Hepatocyte (in vitro differentiated cells): Measurements from ENCODE around the gene CES1. TPM values are rescaled to one million over a fixed set of nuclear protein-coding genes. Genes with fewer than 3 reads are reported as not detected.

Experiments
- DNase-seq: peaks from one replicate; pipeline ENCODE4 v3.0.0-alpha.2; 2016; ENCODE audit warnings: low spot score
- H2AFZ ChIP-seq: fragments of 200-600 bp; sonication (generic); 2 replicates; pipeline ENCODE4 v1.6.0; 2016; ENCODE audit warnings: antibody characterized with exemption, mild to moderate bottlenecking
- H3K27ac ChIP-seq: fragments of 200-600 bp; sonication (generic); 2 replicates; pipeline ENCODE4 v1.5.1; 2016; ENCODE audit warnings: mild to moderate bottlenecking
- H3K27me3 ChIP-seq: fragments of 200-600 bp; sonication (generic); 2 replicates; pipeline ENCODE4 v1.6.1; 2016
- H3K36me3 ChIP-seq: fragments of 200-600 bp; sonication (generic); replicated peaks from 2 replicates; pipeline ENCODE4 v1.5.1; 2016; ENCODE audit warnings: low read depth; ENCODE audit not compliant: insufficient read depth
- H3K4me1 ChIP-seq: fragments of 200-600 bp; sonication (generic); 2 replicates; pipeline ENCODE4 v1.5.1; 2016; ENCODE audit warnings: mild to moderate bottlenecking, moderate library complexity; ENCODE audit not compliant: insufficient read depth
- H3K4me2 ChIP-seq: fragments of 200-600 bp; sonication (generic); 2 replicates; pipeline ENCODE4 v1.6.0; 2016
- H3K4me3 ChIP-seq: fragments of 200-600 bp; sonication (generic); 2 replicates; pipeline ENCODE4 v1.5.1; 2016; ENCODE audit warnings: mild to moderate bottlenecking
- H3K79me2 ChIP-seq: fragments of 200-600 bp; sonication (generic); 2 replicates; pipeline ENCODE4 v1.6.0; 2017; ENCODE audit warnings: mild to moderate bottlenecking
- H3K9me2 ChIP-seq: fragments of 200-600 bp; sonication (generic); replicated peaks from 2 replicates; pipeline ENCODE4 v1.6.0; 2017; ENCODE audit warnings: mild to moderate bottlenecking; ENCODE audit not compliant: insufficient read depth
- H3K9me3 ChIP-seq: fragments of 200-600 bp; sonication (generic); 2 replicates; pipeline ENCODE4 v1.5.1; 2016; ENCODE audit warnings: low read depth, mild to moderate bottlenecking
- H4K20me1 ChIP-seq: fragments of 200-600 bp; sonication (generic); 2 replicates; pipeline ENCODE4 v1.6.0; 2016; ENCODE audit warnings: mild to moderate bottlenecking; ENCODE audit not compliant: insufficient read depth, poor library complexity, severe bottlenecking
- EZH2 ChIP-seq: fragments of 200-600 bp; sonication (generic); IDR thresholded peaks from 2 replicates; pipeline ENCODE4 v1.6.1; 2016; ENCODE audit warnings: antibody characterized with exemption, mild to moderate bottlenecking, borderline replicate concordance
- EZH2phosphoT487 ChIP-seq: fragments of 200-600 bp; sonication (generic); IDR thresholded peaks from one replicate; pipeline ENCODE4 v1.6.1; 2018; ENCODE audit warnings: antibody characterized with exemption, mild to moderate bottlenecking, low read depth, moderate library complexity; ENCODE audit not compliant: unreplicated experiment, severe bottlenecking
- WGBS: methylation state at CpG from one replicate; pipeline ENCODE4 v1.1.6; 2016; ENCODE audit warnings: low lambda C conversion rate; ENCODE audit errors: missing lambda C conversion rate; 5-methylcytosine and 5-hydroxymethylcytosine counted together
- polyA plus RNA-seq: library from polyadenylated mRNA; unstranded; fragments of >200 nt; fragmentation: Nextera tagmentation; extraction: Ambion mirVana; gene quantifications from 2 replicates; pipeline ENCODE4 v1.2.1, GENCODE V29; 2016
- total RNA-seq: library from RNA; depleted of rRNA; stranded (reverse); fragments of >200 nt; gene quantifications from 2 replicates; pipeline ENCODE4 v1.2.3, GENCODE V29; 2014
- TF ChIP-seq, protein P1 (sequence below): fragments of 200-600 bp; sonication (generic); IDR thresholded peaks from 2 replicates; pipeline ENCODE4 v1.5.1; 2016; ENCODE audit warnings: antibody characterized with exemption, mild to moderate bottlenecking; ENCODE audit not compliant: poor library complexity

The CES1 gene
- total and polyA plus RNA-seq, 2 experiments from 2014 or later, result 1.7 to 1.9 TPM

DNA sequence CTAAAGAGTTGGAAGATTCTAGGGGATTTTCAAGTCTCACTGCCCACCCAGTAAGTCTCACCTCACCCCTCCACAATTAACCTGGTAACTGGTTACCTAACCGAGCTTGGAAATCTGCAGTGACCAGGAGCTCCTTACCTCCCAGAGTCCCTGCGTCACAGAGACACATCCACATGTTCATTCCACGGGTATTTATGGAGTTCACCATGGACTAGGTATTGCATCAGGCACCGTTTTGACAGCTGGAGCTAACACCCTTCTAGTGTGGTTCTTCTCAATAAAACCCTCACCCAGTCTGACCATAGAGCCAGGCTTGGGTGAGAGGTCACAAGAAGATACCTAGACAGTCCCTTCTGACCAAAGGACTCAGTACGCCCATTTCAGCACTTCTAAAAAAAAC, 40.2 kb upstream of the CES1 start:
- Histone ChIP-seq H3K27me3 (no peaks in the 10 kb centered on the region), H3K79me2 (no peaks in the 10 kb centered on the region), H3K4me3 (no peak overlapping the region), H3K4me1 (no peaks in the 10 kb centered on the region), H3K27ac (no peak overlapping the region), H2AFZ (no peak overlapping the region), H4K20me1 (no peaks in the 10 kb centered on the region), H3K9me3 (no peaks in the 10 kb centered on the region), H3K9me2 (no peaks in the 10 kb centered on the region), H3K4me2 (no peak overlapping the region), H3K36me3 (no peaks in the 10 kb centered on the region)
- TF ChIP-seq, protein P1, sequence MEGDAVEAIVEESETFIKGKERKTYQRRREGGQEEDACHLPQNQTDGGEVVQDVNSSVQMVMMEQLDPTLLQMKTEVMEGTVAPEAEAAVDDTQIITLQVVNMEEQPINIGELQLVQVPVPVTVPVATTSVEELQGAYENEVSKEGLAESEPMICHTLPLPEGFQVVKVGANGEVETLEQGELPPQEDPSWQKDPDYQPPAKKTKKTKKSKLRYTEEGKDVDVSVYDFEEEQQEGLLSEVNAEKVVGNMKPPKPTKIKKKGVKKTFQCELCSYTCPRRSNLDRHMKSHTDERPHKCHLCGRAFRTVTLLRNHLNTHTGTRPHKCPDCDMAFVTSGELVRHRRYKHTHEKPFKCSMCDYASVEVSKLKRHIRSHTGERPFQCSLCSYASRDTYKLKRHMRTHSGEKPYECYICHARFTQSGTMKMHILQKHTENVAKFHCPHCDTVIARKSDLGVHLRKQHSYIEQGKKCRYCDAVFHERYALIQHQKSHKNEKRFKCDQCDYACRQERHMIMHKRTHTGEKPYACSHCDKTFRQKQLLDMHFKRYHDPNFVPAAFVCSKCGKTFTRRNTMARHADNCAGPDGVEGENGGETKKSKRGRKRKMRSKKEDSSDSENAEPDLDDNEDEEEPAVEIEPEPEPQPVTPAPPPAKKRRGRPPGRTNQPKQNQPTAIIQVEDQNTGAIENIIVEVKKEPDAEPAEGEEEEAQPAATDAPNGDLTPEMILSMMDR, result no peak
- no peak for DNase-seq
- WGBS, result 92% methylated on average over 5 of the region's 5 CpGs

DNA sequence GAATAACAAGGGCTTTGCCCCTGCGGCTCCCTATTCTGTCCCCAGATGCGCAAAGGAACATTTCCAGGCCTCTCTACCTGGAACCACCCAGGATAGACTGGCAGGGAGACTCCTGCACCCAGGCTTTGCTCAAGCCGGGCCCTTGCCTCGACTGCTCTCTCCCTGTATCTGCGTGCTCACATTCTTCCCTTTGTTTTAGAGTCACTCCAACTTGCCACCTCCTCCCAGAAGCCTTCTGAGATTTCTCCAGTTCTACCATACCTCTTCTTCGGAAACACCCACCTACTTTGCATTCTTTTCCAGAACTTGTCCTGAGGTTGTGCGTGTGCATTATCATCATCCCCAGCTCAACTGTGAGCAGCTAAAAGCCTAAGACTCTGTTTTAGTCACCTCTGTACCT, 39.2 kb upstream of the CES1 start:
- Histone ChIP-seq H3K27ac (no peak overlapping the region), H2AFZ (no peak overlapping the region), H3K4me1 (no peaks in the 10 kb centered on the region), H3K9me2 (no peaks in the 10 kb centered on the region), H3K9me3 (no peaks in the 10 kb centered on the region), H4K20me1 (no peaks in the 10 kb centered on the region), H3K36me3 (no peaks in the 10 kb centered on the region), H3K4me2 (no peak overlapping the region), H3K4me3 (no peak overlapping the region), H3K27me3 (no peaks in the 10 kb centered on the region), H3K79me2 (no peaks in the 10 kb centered on the region)
- WGBS, result 80% methylated on average over 7 of the region's 7 CpGs
- TF ChIP-seq EZH2, result no peak
- TF ChIP-seq EZH2phosphoT487, result no peak
- no peak for DNase-seq

DNA sequence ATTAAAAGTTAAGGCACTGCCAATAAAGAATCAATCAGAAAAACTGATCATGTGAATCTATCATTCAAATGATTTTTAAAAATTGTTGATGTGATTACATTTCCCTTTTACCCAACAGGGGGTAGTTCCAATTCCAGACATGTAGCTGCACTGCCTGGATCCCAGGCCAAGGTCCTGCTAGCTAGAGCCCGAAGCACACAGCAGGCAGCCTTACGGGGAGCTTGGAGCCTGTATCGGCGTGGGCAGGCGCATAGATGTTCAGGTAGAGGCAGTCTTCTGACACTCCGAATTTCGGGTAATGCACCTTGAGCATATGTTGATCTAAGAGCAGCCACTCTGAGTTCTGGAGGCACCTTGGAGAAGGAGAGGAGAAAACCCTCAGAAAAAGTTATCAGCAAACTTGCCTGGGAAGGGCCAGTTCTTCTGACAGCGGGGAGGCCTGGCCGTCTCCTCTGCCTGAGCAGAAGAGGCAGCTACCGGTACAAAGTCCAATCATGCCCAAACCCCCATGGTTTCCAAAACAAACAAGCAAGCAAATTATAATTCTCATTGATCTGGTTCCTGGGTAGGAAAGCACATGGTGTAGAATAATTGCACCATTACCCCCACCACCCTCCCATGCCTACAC, 38.6 kb upstream of the CES1 start:
- no peaks in the 10 kb centered on the region for H3K36me3 ChIP-seq
- H4K20me1 ChIP-seq, result no peaks in the 10 kb centered on the region
- no peak overlapping the region for H2AFZ ChIP-seq
- no peaks in the 10 kb centered on the region for H3K9me3 ChIP-seq
- WGBS, result 84% methylated on average over 10 of the region's 10 CpGs
- no peaks in the 10 kb centered on the region for H3K79me2 ChIP-seq
- H3K4me2 ChIP-seq, result no peak overlapping the region
- H3K4me1 ChIP-seq, result no peaks in the 10 kb centered on the region
- TF ChIP-seq EZH2 (no peak), EZH2phosphoT487 (no peak)
- TF ChIP-seq, protein P1, result no peak
- no peak overlapping the region for H3K4me3 ChIP-seq
- H3K27me3 ChIP-seq, result no peaks in the 10 kb centered on the region
- no peak overlapping the region for H3K27ac ChIP-seq
- no peak for DNase-seq
- no peaks in the 10 kb centered on the region for H3K9me2 ChIP-seq

DNA sequence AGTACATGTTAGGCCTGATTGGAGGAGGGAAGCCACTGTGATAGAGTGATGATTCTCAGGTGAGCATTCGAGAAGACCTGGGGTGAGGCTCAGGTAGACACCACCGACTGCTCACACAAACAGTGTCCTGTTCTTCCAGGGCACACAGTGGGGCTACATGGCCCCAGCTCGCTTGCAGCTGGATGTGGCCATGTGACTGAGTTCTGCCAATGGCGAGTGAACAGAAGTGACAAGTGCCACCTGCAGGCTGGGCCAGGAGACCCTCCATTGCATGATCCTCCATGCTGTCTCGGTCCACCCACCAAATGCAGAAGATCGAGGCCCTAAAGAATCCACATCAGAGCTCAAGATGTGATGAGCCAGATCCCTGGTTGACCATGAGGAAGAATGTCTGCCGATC, 36.1 kb upstream of the CES1 start:
- Histone ChIP-seq H4K20me1 (no peaks in the 10 kb centered on the region), H3K4me1 (no peaks in the 10 kb centered on the region), H3K27ac (no peak overlapping the region), H3K4me3 (no peak overlapping the region), H3K79me2 (no peaks in the 10 kb centered on the region), H3K36me3 (no peaks in the 10 kb centered on the region), H3K4me2 (no peak overlapping the region), H2AFZ (no peak overlapping the region), H3K27me3 (no peaks in the 10 kb centered on the region), H3K9me2 (no peaks in the 10 kb centered on the region), H3K9me3 (no peaks in the 10 kb centered on the region)
- DNase-seq, result no peak
- 93% methylated on average over 7 of the region's 7 CpGs for whole genome bisulfite sequencing
- no peak for TF ChIP-seq EZH2phosphoT487
- TF ChIP-seq, protein P1, result no peak
